ENCODE data around the gene TRIM17. TPM values are rescaled to one million over a fixed set of nuclear protein-coding genes. Genes with fewer than 3 reads are reported as not detected.

Gene TRIM17
- total RNA-seq, 4 donors from 2014 or later, result 1.2 to 3.8 (median 2.8) TPM

DNA sequence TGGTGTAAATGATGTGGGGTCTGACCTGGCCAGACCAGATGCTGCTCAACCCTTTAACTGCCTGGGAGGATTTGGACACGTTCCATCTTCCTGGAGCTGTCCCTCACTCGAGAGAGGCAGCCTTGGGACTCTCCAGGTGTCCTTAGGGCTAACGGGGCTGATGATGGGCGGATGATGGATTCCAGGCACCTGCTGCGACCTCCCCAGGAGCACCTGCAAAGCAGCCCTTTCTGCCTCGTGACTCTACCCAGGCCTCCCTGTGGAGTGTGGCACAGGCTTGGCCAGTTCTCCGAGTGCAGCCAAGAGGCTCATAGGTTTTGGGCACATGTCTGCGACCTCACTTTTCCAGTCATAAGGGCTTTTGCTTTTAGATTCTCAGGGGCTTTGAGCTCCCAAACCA is 12.3 kb upstream of the TRIM17 start:
- TF ChIP-seq POLR2AphosphoS5 (IDR thresholded peaks at IDR 0.05) (no peak), POLR2A (IDR thresholded peaks at IDR 0.05) (no peak), EP300 (IDR thresholded peaks at IDR 0.05) (no peak)
- TF ChIP-seq, protein P1, sequence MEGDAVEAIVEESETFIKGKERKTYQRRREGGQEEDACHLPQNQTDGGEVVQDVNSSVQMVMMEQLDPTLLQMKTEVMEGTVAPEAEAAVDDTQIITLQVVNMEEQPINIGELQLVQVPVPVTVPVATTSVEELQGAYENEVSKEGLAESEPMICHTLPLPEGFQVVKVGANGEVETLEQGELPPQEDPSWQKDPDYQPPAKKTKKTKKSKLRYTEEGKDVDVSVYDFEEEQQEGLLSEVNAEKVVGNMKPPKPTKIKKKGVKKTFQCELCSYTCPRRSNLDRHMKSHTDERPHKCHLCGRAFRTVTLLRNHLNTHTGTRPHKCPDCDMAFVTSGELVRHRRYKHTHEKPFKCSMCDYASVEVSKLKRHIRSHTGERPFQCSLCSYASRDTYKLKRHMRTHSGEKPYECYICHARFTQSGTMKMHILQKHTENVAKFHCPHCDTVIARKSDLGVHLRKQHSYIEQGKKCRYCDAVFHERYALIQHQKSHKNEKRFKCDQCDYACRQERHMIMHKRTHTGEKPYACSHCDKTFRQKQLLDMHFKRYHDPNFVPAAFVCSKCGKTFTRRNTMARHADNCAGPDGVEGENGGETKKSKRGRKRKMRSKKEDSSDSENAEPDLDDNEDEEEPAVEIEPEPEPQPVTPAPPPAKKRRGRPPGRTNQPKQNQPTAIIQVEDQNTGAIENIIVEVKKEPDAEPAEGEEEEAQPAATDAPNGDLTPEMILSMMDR (IDR thresholded peaks at IDR 0.05), result no peak
- Histone ChIP-seq H3K27me3 (no peaks in the 10 kb centered on the region), H3K4me1 (no peaks in the 10 kb centered on the region), H3K36me3 (no peaks in the 10 kb centered on the region), H3K4me3 (no peak overlapping the region), H3K27ac (no peak overlapping the region), H3K9me3 (no peaks in the 10 kb centered on the region)
- no peak for DNase-seq (ENCODE audit: low spot score in 2 of 2)
- WGBS, result 67% methylated on average over 3 of the region's 8 CpGs

DNA sequence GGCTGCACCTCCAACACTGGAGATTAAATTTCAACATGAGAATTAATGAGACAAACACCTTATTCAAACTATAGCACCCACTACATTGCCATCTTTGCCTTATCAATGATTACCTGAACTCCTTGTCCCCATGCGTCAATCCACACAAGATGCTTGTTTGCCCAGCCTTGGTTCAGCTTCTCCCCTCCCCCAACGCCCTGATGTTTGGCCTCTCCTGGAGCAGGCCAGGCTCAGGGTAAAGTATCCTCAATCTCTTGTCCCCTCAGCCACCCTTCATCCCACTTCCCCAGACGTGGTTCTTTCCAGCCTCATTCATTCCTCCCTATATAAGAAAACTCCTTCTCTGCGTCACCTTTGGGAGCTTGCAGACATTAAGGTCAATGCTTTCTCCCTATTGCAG is 11.8 kb upstream of the TRIM17 start:
- no peaks in the 10 kb centered on the region for H3K4me1 ChIP-seq
- no peak overlapping the region for H3K27ac ChIP-seq
- no peaks in the 10 kb centered on the region for H3K36me3 ChIP-seq
- H3K27me3 ChIP-seq, result no peaks in the 10 kb centered on the region
- no peak overlapping the region for H3K4me3 ChIP-seq
- H3K9me3 ChIP-seq, result no peaks in the 10 kb centered on the region
- no peak for TF ChIP-seq EP300 (IDR thresholded peaks at IDR 0.05)
- TF ChIP-seq POLR2AphosphoS5 (IDR thresholded peaks at IDR 0.05), result no peak
- no peak for TF ChIP-seq POLR2A (IDR thresholded peaks at IDR 0.05)
- WGBS, result 74% methylated on average over 4 of the region's 4 CpGs
- no peak for DNase-seq (ENCODE audit: low spot score in 2 of 2)

DNA sequence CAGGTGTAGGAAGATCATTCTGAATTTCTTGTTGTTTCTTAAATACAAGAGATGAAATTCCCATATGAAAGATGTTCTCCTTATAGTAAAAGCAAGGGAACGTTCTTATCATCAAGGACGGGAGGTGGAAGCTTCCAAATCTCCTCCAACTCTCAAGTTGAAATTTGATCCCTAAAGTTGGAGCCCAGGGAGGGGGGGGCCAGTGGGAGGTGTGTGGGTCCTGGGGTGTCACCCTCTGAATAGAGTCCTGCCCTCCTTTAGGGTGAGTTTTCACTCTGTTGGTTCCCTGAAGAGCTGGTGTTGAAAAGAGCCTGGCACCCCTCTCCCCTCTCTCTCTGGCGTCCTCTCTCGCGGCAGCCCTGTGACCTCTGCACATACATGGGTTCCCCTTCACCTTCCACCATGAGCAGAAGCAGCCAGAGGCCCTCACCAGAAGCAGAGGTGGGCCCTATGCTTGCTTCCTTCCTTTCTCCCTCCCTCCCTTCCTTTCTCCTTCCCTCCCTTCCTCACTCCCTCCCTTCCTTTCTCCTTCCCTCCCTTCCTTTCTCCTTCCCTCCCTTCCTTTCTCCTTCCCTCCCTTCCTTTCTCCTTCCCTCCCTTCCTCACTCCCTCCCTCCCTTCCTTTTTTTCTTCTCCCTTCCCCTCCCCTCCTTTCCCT is 10.0 kb upstream of the TRIM17 start:
- no peaks in the 10 kb centered on the region for H3K4me1 ChIP-seq
- no peak overlapping the region for H3K27ac ChIP-seq
- H3K27me3 ChIP-seq, result no peaks in the 10 kb centered on the region
- no peak for DNase-seq (ENCODE audit: low spot score in 2 of 2)
- WGBS, result 74% methylated on average over 5 of the region's 5 CpGs
- H3K36me3 ChIP-seq, result no peaks in the 10 kb centered on the region
- TF ChIP-seq POLR2AphosphoS5 (IDR thresholded peaks at IDR 0.05) (no peak), POLR2A (IDR thresholded peaks at IDR 0.05) (no peak)
- TF ChIP-seq, protein P1 (IDR thresholded peaks at IDR 0.05), result no peak
- H3K9me3 ChIP-seq, result no peaks in the 10 kb centered on the region
- no peak overlapping the region for H3K4me3 ChIP-seq

DNA sequence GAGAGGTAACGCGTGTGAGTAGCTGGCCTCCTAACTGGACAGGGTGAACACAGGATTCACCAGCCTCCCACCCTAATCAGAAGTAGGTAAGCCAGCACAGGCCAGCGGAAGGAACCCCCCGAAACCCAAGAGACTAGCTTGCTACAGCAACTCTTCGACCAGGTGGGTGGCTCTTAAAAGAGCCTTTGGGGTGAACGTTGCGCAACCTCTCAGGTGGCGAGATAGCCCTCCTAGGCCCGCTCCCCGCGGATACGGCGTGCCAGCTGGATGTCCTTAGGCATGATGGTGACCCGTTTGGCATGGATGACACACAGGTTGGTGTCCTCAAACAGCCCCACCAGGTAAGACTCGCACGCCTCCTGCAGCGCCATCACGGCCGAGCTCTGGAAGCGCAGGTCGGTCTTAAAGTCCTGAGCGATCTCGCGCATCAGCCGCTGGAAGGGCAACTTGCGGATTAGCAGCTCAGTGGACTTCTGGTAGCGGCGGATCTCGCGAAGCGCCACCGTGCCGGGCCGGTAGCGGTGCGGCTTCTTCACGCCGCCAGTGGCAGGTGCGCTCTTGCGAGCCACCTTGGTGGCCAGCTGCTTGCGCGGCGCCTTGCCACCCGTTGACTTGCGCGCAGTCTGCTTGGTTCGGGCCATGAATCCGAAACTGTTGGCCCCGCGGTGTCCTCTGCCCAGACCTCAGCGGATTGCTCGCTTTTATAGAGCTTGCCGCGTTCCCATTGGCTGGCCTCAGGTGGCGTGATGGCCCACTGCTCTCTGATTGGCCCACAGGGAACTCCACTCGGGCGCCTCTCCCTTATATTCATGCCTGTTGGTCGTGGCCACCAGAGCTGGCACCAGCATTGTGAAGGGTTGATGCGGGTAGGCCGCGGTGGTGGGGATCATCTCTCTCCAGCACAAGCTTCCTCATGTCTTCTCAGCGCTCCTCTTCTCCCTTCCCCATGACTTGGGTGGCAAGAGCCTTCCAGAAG is 8.3 kb upstream of the TRIM17 start:
- no peak for DNase-seq (ENCODE audit: low spot score in 2 of 2)
- Histone ChIP-seq H3K9me3 (no peaks in the 10 kb centered on the region), H3K4me3 (no peak overlapping the region), H3K27me3 (no peaks in the 10 kb centered on the region), H3K4me1 (no peaks in the 10 kb centered on the region), H3K36me3 (no peaks in the 10 kb centered on the region), H3K27ac (no peak overlapping the region)
- no peak for TF ChIP-seq POLR2AphosphoS5 (IDR thresholded peaks at IDR 0.05)
- no peak for TF ChIP-seq POLR2A (IDR thresholded peaks at IDR 0.05)
- WGBS, result 96% methylated on average over 41 of the region's 62 CpGs

DNA sequence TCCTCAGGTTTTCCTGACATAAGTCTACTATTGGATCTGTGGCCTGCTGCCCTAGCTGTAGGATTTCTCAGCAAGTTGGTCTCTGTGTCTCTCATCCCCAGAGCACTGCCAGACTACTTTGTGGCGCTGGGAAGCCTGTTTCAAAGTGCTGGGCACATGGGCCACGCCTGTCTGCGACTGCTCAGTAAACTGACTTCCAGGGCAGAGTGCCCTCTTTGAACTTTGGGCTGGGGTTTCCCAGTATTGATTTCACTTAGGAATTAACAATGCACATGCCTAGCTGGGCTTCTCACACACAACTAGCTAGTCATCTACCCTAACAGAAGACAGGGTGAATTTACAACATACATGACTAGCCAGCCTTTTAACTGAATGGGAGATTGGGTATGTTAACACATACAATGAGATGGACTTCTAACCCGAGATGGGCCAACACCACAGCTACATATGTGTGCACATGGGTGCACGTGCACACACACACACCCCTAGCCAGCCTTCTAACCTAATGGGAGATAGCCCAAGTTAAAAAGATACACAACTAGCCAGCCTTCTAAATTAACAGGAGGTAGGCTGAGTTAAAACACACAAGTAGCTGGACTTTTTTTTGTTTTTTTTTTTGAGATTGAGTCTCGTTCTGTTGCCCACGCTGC is 6.9 kb upstream of the TRIM17 start:
- TF ChIP-seq POLR2A (IDR thresholded peaks at IDR 0.05), result no peak
- no peak for TF ChIP-seq POLR2AphosphoS5 (IDR thresholded peaks at IDR 0.05)
- TF ChIP-seq EP300 (IDR thresholded peaks at IDR 0.05), result no peak
- TF ChIP-seq, protein P1 (IDR thresholded peaks at IDR 0.05), result no peak
- 81% methylated on average over 7 of the region's 7 CpGs for WGBS
- Histone ChIP-seq H3K36me3 (no peaks in the 10 kb centered on the region), H3K4me1 (no peaks in the 10 kb centered on the region), H3K27me3 (no peaks in the 10 kb centered on the region), H3K9me3 (no peaks in the 10 kb centered on the region), H3K27ac (no peak overlapping the region), H3K4me3 (no peak overlapping the region)
- DNase-seq (ENCODE audit: low spot score in 2 of 2), result no peak

All from suprapubic skin (tissue), 4 donors.